ENCODE results near the gene TRIM60.

The TRIM60 gene

GRCh38 chr4:165005352-165005925 lies 26.4 kb upstream of the TRIM60 start:
- no peak overlapping the region for H3K27ac ChIP-seq
- POLR2A ChIA-PET (ENCODE audit: low non-redundant PET), result no interaction called here
- CTCF ChIA-PET, result no interaction called here
- no peak for TF ChIP-seq CTCF (conservative IDR thresholded peaks at IDR 0.05; ENCODE audit: low read depth)
- DNase-seq (ENCODE audit: low spot score), result no peak

GRCh38 chr4:165006456-165006855 lies 25.3 kb upstream of the TRIM60 start:
- ChIA-PET CTCF (no interaction called here), POLR2A (ENCODE audit: low non-redundant PET) (no interaction called here)
- no peak overlapping the region for H3K27ac ChIP-seq
- no peak for TF ChIP-seq CTCF (conservative IDR thresholded peaks at IDR 0.05; ENCODE audit: low read depth)
- DNase-seq (ENCODE audit: low spot score), result no peak

- ChIA-PET POLR2A (ENCODE audit: low non-redundant PET) (no interaction called here), CTCF (no interaction called here)
- no peak overlapping the region for H3K27ac ChIP-seq
- no peak for TF ChIP-seq CTCF (conservative IDR thresholded peaks at IDR 0.05; ENCODE audit: low read depth)
- no peak for DNase-seq (ENCODE audit: low spot score)
Observed at GRCh38 chr4:165006886-165007285, 24.9 kb upstream of the TRIM60 start.

GRCh38 chr4:165009493-165010227 lies 22.1 kb upstream of the TRIM60 start:
- ChIA-PET POLR2A (ENCODE audit: low non-redundant PET) (no interaction called here), CTCF (no interaction called here)
- no peak for TF ChIP-seq CTCF (conservative IDR thresholded peaks at IDR 0.05; ENCODE audit: low read depth)
- no peak overlapping the region for H3K27ac ChIP-seq
- DNase-seq (ENCODE audit: low spot score), result no peak

GRCh38 chr4:165010487-165010886 lies 21.3 kb upstream of the TRIM60 start:
- H3K27ac ChIP-seq, result no peak overlapping the region
- TF ChIP-seq CTCF (conservative IDR thresholded peaks at IDR 0.05; ENCODE audit: low read depth), result no peak
- POLR2A ChIA-PET (ENCODE audit: low non-redundant PET), result no interaction called here
- no peak for DNase-seq (ENCODE audit: low spot score)
- CTCF ChIA-PET, result no interaction called here

GRCh38 chr4:165010991-165011390 lies 20.8 kb upstream of the TRIM60 start:
- ChIA-PET CTCF (no interaction called here), POLR2A (ENCODE audit: low non-redundant PET) (no interaction called here)
- no peak overlapping the region for H3K27ac ChIP-seq
- DNase-seq (ENCODE audit: low spot score), result no peak
- no peak for TF ChIP-seq CTCF (conservative IDR thresholded peaks at IDR 0.05; ENCODE audit: low read depth)

Data from RWPE1 (cell line).